K562 (cell line): Measurements from ENCODE around the gene LRP1B. TPM values are rescaled to one million over a fixed set of nuclear protein-coding genes. Genes with fewer than 3 reads are reported as not detected.

Source experiments
- ATAC-seq: fragments of 200-7000 bp; cut with Tn5 transposase; 3 replicates; pipeline ENCODE4 v1.9.1; 2020; ENCODE audit warnings: moderate library complexity
- BruUV-seq: library from RNA; stranded (reverse); fragments of 400-500 nt; replicated peaks from 2 replicates; lab custom pipeline; 2021; lab: Mats Ljungman, UMichigan
- CTCF ChIA-PET: fragments of 300-600 bp; formaldehyde crosslinking; extraction: SDS; loops from one replicate; lab custom pipeline; 2021; ENCODE audit warnings: low intra/inter-chr PET ratio; lab: Yijun Ruan, JAX
- POLR2A ChIA-PET: fragments of 300-600, 350-650 bp; sonication (Branson Sonifier 250); formaldehyde crosslinking; extraction: SDS; loops from one replicate; lab custom pipeline; 2021; ENCODE audit warnings: antibody characterized with exemption, inconsistent platforms; lab: Yijun Ruan, JAX
- DNase-seq, 4 experiments: peaks; one replicate each; pipeline versions ENCODE4 v3.0.0 to v3.0.0-alpha.2; 2011 to 2018; ENCODE audit warnings: low spot score in 3 of 4, mixed read lengths in 3 of 4; ENCODE audit errors: extremely low read depth in 1 of 4
- FAIRE-seq: peaks from 2 replicates; lab custom pipeline; 2011; peaks lifted over from hg19 to GRCh38; lab: Jason Lieb, UNC
- H2AFZ ChIP-seq: 2 replicates; pipeline ENCODE4 v1.6.0; 2011; ENCODE audit warnings: low read depth, low read length, control low read depth, inconsistent platforms
- H3K27ac ChIP-seq: fragments of 200-600 bp; 3 replicates; pipeline ENCODE4 v1.8.0; 2011; ENCODE audit warnings: low read depth, mild to moderate bottlenecking, control low read depth, inconsistent platforms, low read length, moderate library complexity, mixed read lengths; ENCODE audit errors: extremely low read depth
- H3K27me3 ChIP-seq, 2 experiments: fragments of 300-600 bp in 1 of 2; 2 replicates in 1 of 2; 3 replicates in 1 of 2; pipeline versions ENCODE4 v1.6.0 to v1.8.0; 2011; ENCODE audit warnings: inconsistent platforms in 2 of 2, low read length in 2 of 2, mild to moderate bottlenecking in 1 of 2, mixed read lengths in 1 of 2, moderate library complexity in 1 of 2; ENCODE audit not compliant: control insufficient read depth in 2 of 2, insufficient read depth in 2 of 2
- H3K36me3 ChIP-seq: fragments of 300-600 bp; 3 replicates; pipeline ENCODE4 v1.8.0; 2011; ENCODE audit warnings: mild to moderate bottlenecking, low read length, inconsistent platforms; ENCODE audit not compliant: control insufficient read depth, insufficient read depth
- H3K4me1 ChIP-seq, 2 experiments: fragments of 200-600 bp in 1 of 2; replicated peaks in 1 of 2; 2 replicates in 1 of 2; 3 replicates in 1 of 2; pipeline versions ENCODE4 v1.5.1 to v1.8.0; 2011; ENCODE audit warnings: inconsistent platforms in 2 of 2, low read length in 2 of 2, mild to moderate bottlenecking in 1 of 2, mixed read lengths in 1 of 2, moderate library complexity in 1 of 2; ENCODE audit not compliant: control insufficient read depth in 2 of 2, insufficient read depth in 2 of 2
- H3K4me2 ChIP-seq: 2 replicates; pipeline ENCODE4 v1.6.1; 2011; ENCODE audit warnings: low read length, control low read depth, inconsistent platforms, mixed read lengths; ENCODE audit not compliant: insufficient read depth
- H3K4me3 ChIP-seq: fragments of 200-600 bp; sonication (generic), shearing (Covaris generic); 2 replicates; pipeline ENCODE4 v1.5.1; 2016; ENCODE audit warnings: control low read depth, inconsistent platforms
- H3K79me2 ChIP-seq: fragments of 200-600 bp; 3 replicates; pipeline ENCODE4 v1.8.0; 2011; ENCODE audit warnings: low read length, inconsistent platforms; ENCODE audit not compliant: control insufficient read depth, insufficient read depth
- H3K9ac ChIP-seq, 2 experiments: 2 replicates each; pipeline versions ENCODE4 v1.6.0 to v1.6.1; 2011; ENCODE audit warnings: low read depth in 2 of 2, low read length in 2 of 2, control low read depth in 1 of 2, inconsistent platforms in 1 of 2, mild to moderate bottlenecking in 1 of 2, mixed read lengths in 1 of 2; ENCODE audit not compliant: insufficient read depth in 1 of 2
- H3K9me1 ChIP-seq: one replicate; pipeline ENCODE4 v1.6.0; 2011; ENCODE audit warnings: inconsistent platforms, mild to moderate bottlenecking, low read length, moderate library complexity; ENCODE audit not compliant: control insufficient read depth, insufficient read depth
- H3K9me3 ChIP-seq: replicated peaks from 2 replicates; pipeline ENCODE4 v1.5.1; 2011; ENCODE audit warnings: low read depth, low read length, inconsistent platforms; ENCODE audit not compliant: control insufficient read depth, insufficient read depth
- H4K20me1 ChIP-seq: replicated peaks from 2 replicates; pipeline ENCODE4 v1.6.1; 2011; ENCODE audit warnings: low read length, inconsistent platforms, mixed read lengths; ENCODE audit not compliant: control insufficient read depth, insufficient read depth
- CCAR2 ChIP-seq: fragments of 200-400 bp; formaldehyde crosslinking; IDR thresholded peaks from 2 replicates; pipeline ENCODE4 v1.6.1; 2017; ENCODE audit warnings: mild to moderate bottlenecking, low read depth, low read length
- GTF2A2 ChIP-seq: IDR thresholded peaks from 2 replicates; pipeline ENCODE4 v1.6.1; 2016; ENCODE audit warnings: mild to moderate bottlenecking, missing genetic modification characterization, missing compliant biosample characterization
- HNRNPH1 ChIP-seq: fragments of 200-400 bp; formaldehyde crosslinking; optimal IDR thresholded peaks from 2 replicates; pipeline ENCODE3; 2017; ENCODE audit warnings: low read depth, mild to moderate bottlenecking, low read length, moderate library complexity
- PHF8 ChIP-seq: fragments of 200-600 bp; sonication (generic); IDR thresholded peaks from 2 replicates; pipeline ENCODE4 v1.6.1; 2012; ENCODE audit warnings: mixed run types, mild to moderate bottlenecking, inconsistent platforms, low read length, moderate library complexity, borderline replicate concordance
- STAT5A ChIP-seq: IDR thresholded peaks from 2 replicates; pipeline ENCODE4 v1.6.1; 2012; ENCODE audit warnings: low read length, inconsistent platforms, borderline replicate concordance
- THRAP3 ChIP-seq: fragments of 450-650 bp; IDR thresholded peaks from 2 replicates; pipeline ENCODE4 v1.6.1; 2016; ENCODE audit warnings: mild to moderate bottlenecking, inconsistent platforms, borderline replicate concordance
- ZC3H4 ChIP-seq: sonication (generic); formaldehyde crosslinking; IDR thresholded peaks from 2 replicates; pipeline ENCODE4 v1.9.0; 2021; ENCODE audit warnings: missing genetic modification reagents, borderline replicate concordance
- ZNF436 ChIP-seq: fragments of 250-450, 450-650 bp; sonication (Bioruptor Pico); formaldehyde crosslinking; IDR thresholded peaks from 2 replicates; pipeline ENCODE4 v1.7.0; 2020; ENCODE audit warnings: mild to moderate bottlenecking
- ZNF695 ChIP-seq: fragments of 450-650 bp; formaldehyde crosslinking; IDR thresholded peaks from 2 replicates; pipeline ENCODE4 v1.4.0; 2020; ENCODE audit warnings: mild to moderate bottlenecking, moderate library complexity
- ZNF766 ChIP-seq: fragments of 200-800 bp; sonication (Bioruptor generic); conservative IDR thresholded peaks from 2 replicates; pipeline ENCODE4 v1.6.1; 2016; ENCODE audit warnings: missing genetic modification characterization, missing compliant biosample characterization
- WGBS: fragments of 100-300 bp; shearing (Covaris generic); methylation state at CpG from one replicate; pipeline ENCODE4 v1.1.6; 2016; ENCODE audit warnings: low coverage, mixed read lengths; ENCODE audit not compliant: insufficient coverage; ENCODE audit errors: missing lambda C conversion rate; 5-methylcytosine and 5-hydroxymethylcytosine counted together
- in situ Hi-C: fragments of 300-500 bp; cut with MboI; formaldehyde crosslinking; loops from 4 replicates; pipeline ENCODE4 v1.15.0; 2018; ENCODE audit warnings: inconsistent platforms, mixed read lengths
- intact Hi-C: fragments of 100-400 bp; cut with micrococcal nuclease; formaldehyde crosslinking; loops from 2 replicates; pipeline ENCODE4 v1.14.2; 2022
- polyA plus RNA-seq, 8 experiments: library from polyadenylated mRNA; depleted of rRNA in 4 of 8; stranded (reverse) in 5 of 8; unstranded in 3 of 8; fragments of >200 nt; fragmentation: Nextera tagmentation in 2 of 8; fragmentation: Illumina TruSeq in 1 of 8; extraction: Ambion mirVana in 2 of 8; extraction: Trizol in 1 of 8; gene quantifications; 2 replicates each; pipeline versions ENCODE4 v1.2.1 to v1.2.3, GENCODE V29; 2011 to 2014; ENCODE audit warnings: inconsistent platforms in 1 of 8, missing spikeins in 1 of 8
- total RNA-seq, 7 experiments: library from RNA; depleted of rRNA in 6 of 7; stranded (reverse); fragments of >200 nt in 6 of 7; fragmentation: Illumina TruSeq in 2 of 7; extraction: Trizol in 2 of 7; gene quantifications; 2 replicates each; pipeline versions ENCODE4 v1.2.1 to v1.2.3, GENCODE V29; 2011 to 2021; ENCODE audit warnings: low replicate concordance in 1 of 7
- TF ChIP-seq, protein P1 (sequence below): fragments of 250-450 bp; sonication (Bioruptor Pico); IDR thresholded peaks from 2 replicates; pipeline ENCODE4 v1.5.0; 2021
- TF ChIP-seq, protein P2 (sequence below): fragments of 450-650 bp; IDR thresholded peaks from one replicate; pipeline ENCODE4 v1.6.1; 2018; ENCODE audit warnings: mild to moderate bottlenecking, moderate library complexity; ENCODE audit not compliant: partially characterized antibody

LRP1B gene
- total and polyA plus RNA-seq, 9 of the 15 experiments (the other 6 are each of a cell fraction or from before 2014, with no cell fraction given): not detected

DNA sequence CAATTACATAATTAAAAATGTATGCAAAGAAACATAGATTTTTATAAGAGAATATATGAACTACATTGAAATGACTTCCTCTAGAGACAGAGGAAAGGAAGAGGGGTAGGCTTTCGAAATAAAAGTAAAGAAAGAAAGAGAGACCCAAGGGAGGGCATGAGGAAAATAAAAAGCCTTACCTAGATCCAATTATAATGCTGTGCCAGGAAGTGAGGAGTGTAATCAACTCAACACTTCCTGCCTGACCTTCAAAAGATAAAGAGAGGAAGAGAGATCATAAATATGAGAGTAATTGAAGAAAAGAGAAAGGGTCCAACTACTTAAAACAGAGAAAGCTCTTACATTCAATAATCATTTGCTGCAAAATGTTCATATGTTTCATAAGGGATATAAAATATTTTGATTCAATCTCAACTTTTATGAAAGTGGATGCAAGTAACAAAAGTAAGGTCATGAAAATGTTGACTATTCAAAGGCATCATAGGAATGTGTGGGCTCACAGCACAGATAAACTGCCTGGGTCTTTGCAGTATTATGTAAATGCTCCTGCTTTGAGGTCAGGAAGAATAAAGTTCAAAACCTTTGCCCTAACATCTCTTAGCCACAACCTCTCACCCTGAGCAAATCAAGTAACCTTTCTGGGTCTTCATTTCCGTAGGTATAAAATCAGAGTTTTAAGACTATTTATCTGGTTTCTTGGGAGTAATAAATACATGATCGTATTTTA, 1237.7 kb downstream of the LRP1B start:
- TF ChIP-seq ZNF695 (CRISPR knock-in tag) (no peak), CCAR2 (no peak), ZC3H4 (CRISPR knock-in tag) (no peak), THRAP3 (no peak), HNRNPH1 (no peak), ZNF436 (CRISPR knock-in tag) (no peak), GTF2A2 (tag) (no peak), PHF8 (no peak), STAT5A (no peak), ZNF766 (no peak)
- TF ChIP-seq, protein P1, sequence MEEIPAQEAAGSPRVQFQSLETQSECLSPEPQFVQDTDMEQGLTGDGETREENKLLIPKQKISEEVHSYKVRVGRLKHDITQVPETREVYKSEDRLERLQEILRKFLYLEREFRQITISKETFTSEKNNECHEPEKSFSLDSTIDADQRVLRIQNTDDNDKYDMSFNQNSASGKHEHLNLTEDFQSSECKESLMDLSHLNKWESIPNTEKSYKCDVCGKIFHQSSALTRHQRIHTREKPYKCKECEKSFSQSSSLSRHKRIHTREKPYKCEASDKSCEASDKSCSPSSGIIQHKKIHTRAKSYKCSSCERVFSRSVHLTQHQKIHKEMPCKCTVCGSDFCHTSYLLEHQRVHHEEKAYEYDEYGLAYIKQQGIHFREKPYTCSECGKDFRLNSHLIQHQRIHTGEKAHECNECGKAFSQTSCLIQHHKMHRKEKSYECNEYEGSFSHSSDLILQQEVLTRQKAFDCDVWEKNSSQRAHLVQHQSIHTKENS (CRISPR knock-in tag): no peak
- TF ChIP-seq, protein P2, sequence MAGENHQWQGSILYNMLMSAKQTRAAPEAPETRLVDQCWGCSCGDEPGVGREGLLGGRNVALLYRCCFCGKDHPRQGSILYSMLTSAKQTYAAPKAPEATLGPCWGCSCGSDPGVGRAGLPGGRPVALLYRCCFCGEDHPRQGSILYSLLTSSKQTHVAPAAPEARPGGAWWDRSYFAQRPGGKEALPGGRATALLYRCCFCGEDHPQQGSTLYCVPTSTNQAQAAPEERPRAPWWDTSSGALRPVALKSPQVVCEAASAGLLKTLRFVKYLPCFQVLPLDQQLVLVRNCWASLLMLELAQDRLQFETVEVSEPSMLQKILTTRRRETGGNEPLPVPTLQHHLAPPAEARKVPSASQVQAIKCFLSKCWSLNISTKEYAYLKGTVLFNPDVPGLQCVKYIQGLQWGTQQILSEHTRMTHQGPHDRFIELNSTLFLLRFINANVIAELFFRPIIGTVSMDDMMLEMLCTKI: no peak
- H3K27me3 ChIP-seq: no peaks in the 10 kb centered on the region
- H3K27ac ChIP-seq: no peak overlapping the region
- in situ Hi-C loops: no loop called here
- POLR2A ChIA-PET: no interaction called here
- no peak overlapping the region for H3K4me2 ChIP-seq
- H3K79me2 ChIP-seq: no peaks in the 10 kb centered on the region
- FAIRE-seq (no peak), ATAC-seq (no peak), DNase-seq (no peak)
- H4K20me1 ChIP-seq: no peaks in the 10 kb centered on the region
- intact Hi-C loops: no loop called here
- H3K9me1 ChIP-seq: no peaks in the 10 kb centered on the region
- CTCF ChIA-PET: no interaction called here
- H3K36me3 ChIP-seq: no peaks in the 10 kb centered on the region
- H3K4me3 ChIP-seq: no peak overlapping the region
- no peak overlapping the region for H3K9ac ChIP-seq
- no TSS peak for BruUV-seq
- H3K4me1 ChIP-seq: no peaks in the 10 kb centered on the region
- no peak overlapping the region for H2AFZ ChIP-seq
- H3K9me3 ChIP-seq: no peaks in the 10 kb centered on the region
- 0% methylated on average over 3 of the region's 3 CpGs for WGBS
